ENCODE measurements around the gene ZNF382.

The ZNF382 gene

DNA sequence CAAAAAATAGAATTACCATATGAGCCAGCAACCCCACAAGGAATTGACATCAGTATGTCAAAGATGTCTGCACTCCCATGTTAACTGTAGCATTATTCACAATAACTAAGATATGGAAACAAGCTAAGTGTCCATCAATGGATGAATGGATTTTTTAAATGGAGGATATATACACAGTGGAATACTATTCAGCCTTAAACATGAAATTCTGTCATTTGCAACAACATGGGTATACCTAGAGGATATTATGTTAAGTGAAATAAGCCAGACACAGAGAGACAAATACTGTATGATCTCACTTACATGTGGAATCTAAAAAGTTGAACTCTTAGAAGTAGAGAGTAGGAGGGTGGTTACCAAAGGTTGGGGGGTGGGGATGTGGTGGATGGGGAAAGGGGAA lies 74.3 kb downstream of the ZNF382 start:
- no peak for DNase-seq (ENCODE audit: low spot score)
